Ishikawa (cell line): ENCODE data around the gene IMMP2L.

Experiments
- CEBPB ChIP-seq: IDR thresholded peaks from 2 replicates; pipeline ENCODE4 v1.6.1; 2012
- CREB1 ChIP-seq: IDR thresholded peaks from 2 replicates; pipeline ENCODE4 v1.6.1; 2012; ENCODE audit warnings: low read depth
- EGR1 ChIP-seq: IDR thresholded peaks from 2 replicates; pipeline ENCODE4 v1.6.1; 2012
- EP300 ChIP-seq: IDR thresholded peaks from 2 replicates; pipeline ENCODE4 v1.6.1; 2012; ENCODE audit warnings: borderline replicate concordance
- FOXM1 ChIP-seq: IDR thresholded peaks from 2 replicates; pipeline ENCODE4 v1.6.1; 2012; ENCODE audit warnings: low read depth, borderline replicate concordance
- NFIC ChIP-seq: IDR thresholded peaks from 2 replicates; pipeline ENCODE4 v1.6.1; 2012
- RAD21 ChIP-seq: IDR thresholded peaks from 2 replicates; pipeline ENCODE4 v1.6.1; 2012; ENCODE audit warnings: low read depth
- TAF1 ChIP-seq: IDR thresholded peaks from 2 replicates; pipeline ENCODE4 v1.6.1; 2012; ENCODE audit warnings: low read depth, mild to moderate bottlenecking
- TEAD4 ChIP-seq: IDR thresholded peaks from 2 replicates; pipeline ENCODE4 v1.6.1; 2012
- YY1 ChIP-seq: IDR thresholded peaks from 2 replicates; pipeline ENCODE4 v1.6.1; 2012; ENCODE audit warnings: low read depth
- ZBTB7A ChIP-seq: IDR thresholded peaks from 2 replicates; pipeline ENCODE4 v1.6.1; 2012; ENCODE audit warnings: low read depth
- TF ChIP-seq, protein P1 (sequence below): IDR thresholded peaks from 2 replicates; pipeline ENCODE4 v1.6.1; 2012
- TF ChIP-seq, protein P2 (sequence below): IDR thresholded peaks from 2 replicates; pipeline ENCODE4 v1.6.1; 2012; ENCODE audit warnings: low read depth, mild to moderate bottlenecking
- TF ChIP-seq, protein P3 (sequence below): IDR thresholded peaks from 2 replicates; pipeline ENCODE4 v1.6.1; 2012

DNA sequence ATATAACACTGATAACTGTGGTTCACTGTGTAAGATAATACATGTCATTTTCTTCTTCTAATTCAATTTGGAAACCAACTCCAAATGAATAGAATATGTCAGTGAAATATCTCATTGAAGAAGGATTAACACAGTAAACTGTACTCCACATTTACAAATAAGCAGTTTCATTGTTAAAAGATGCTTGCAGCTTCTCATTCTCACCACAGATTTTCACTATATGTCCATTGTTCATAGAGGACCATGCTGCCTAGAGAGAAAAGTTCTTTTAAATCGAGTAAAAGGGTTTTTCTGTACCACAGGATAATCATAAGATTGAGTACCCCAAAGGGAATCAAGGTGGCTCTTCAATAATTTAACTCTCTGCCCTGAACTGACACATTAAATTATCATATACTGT is 305.9 kb downstream of the IMMP2L start:
- TF ChIP-seq RAD21 (no peak), NFIC (no peak), CREB1 (no peak), YY1 (no peak), FOXM1 (no peak), EP300 (no peak), CEBPB (no peak), TAF1 (no peak), EGR1 (no peak), ZBTB7A (no peak), TEAD4 (no peak)
- TF ChIP-seq, protein P1, sequence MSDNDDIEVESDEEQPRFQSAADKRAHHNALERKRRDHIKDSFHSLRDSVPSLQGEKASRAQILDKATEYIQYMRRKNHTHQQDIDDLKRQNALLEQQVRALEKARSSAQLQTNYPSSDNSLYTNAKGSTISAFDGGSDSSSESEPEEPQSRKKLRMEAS, result no peak
- TF ChIP-seq, protein P2, sequence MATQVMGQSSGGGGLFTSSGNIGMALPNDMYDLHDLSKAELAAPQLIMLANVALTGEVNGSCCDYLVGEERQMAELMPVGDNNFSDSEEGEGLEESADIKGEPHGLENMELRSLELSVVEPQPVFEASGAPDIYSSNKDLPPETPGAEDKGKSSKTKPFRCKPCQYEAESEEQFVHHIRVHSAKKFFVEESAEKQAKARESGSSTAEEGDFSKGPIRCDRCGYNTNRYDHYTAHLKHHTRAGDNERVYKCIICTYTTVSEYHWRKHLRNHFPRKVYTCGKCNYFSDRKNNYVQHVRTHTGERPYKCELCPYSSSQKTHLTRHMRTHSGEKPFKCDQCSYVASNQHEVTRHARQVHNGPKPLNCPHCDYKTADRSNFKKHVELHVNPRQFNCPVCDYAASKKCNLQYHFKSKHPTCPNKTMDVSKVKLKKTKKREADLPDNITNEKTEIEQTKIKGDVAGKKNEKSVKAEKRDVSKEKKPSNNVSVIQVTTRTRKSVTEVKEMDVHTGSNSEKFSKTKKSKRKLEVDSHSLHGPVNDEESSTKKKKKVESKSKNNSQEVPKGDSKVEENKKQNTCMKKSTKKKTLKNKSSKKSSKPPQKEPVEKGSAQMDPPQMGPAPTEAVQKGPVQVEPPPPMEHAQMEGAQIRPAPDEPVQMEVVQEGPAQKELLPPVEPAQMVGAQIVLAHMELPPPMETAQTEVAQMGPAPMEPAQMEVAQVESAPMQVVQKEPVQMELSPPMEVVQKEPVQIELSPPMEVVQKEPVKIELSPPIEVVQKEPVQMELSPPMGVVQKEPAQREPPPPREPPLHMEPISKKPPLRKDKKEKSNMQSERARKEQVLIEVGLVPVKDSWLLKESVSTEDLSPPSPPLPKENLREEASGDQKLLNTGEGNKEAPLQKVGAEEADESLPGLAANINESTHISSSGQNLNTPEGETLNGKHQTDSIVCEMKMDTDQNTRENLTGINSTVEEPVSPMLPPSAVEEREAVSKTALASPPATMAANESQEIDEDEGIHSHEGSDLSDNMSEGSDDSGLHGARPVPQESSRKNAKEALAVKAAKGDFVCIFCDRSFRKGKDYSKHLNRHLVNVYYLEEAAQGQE, result no peak
- TF ChIP-seq, protein P3, sequence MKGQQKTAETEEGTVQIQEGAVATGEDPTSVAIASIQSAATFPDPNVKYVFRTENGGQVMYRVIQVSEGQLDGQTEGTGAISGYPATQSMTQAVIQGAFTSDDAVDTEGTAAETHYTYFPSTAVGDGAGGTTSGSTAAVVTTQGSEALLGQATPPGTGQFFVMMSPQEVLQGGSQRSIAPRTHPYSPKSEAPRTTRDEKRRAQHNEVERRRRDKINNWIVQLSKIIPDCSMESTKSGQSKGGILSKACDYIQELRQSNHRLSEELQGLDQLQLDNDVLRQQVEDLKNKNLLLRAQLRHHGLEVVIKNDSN, result no peak
